ENCODE data around the gene HIRA. TPM values are rescaled to one million over a fixed set of nuclear protein-coding genes. Genes with fewer than 3 reads are reported as not detected.

Gene HIRA
- total RNA-seq, 2 experiments from 2014 or later: 16.2 to 18.0 TPM

GRCh38 chr22:19472233-19472632 is 40.7 kb upstream of the HIRA start:
- intact Hi-C loops (cut with micrococcal nuclease): no loop called here

GRCh38 chr22:19471572-19471971 is 40.0 kb upstream of the HIRA start:
- Mint-ChIP-seq H3K4me3 (no peak overlapping the region), H3K36me3 (ENCODE audit: low read depth) (peaks cover 34% of the 10 kb centered on the region), H3K27me3 (ENCODE audit: low read depth) (no peaks in the 10 kb centered on the region), H3K27ac (no peak overlapping the region), H3K9me3 (no peaks in the 10 kb centered on the region), H3K4me1 (ENCODE audit: low read depth) (peaks cover 9% of the 10 kb centered on the region)
- DNase-seq: no peak
- intact Hi-C loops (cut with micrococcal nuclease): no loop called here
- CTCF ChIA-PET: no interaction called here

More at GRCh38 chr22:19472233-19472632, 40.7 kb upstream of the HIRA start:
- H3K4me1 Mint-ChIP-seq (ENCODE audit: low read depth): peaks cover 12% of the 10 kb centered on the region
- DNase-seq: no peak
- no peak overlapping the region for H3K4me3 Mint-ChIP-seq
- H3K36me3 Mint-ChIP-seq (ENCODE audit: low read depth): peaks cover 34% of the 10 kb centered on the region
- H3K27ac Mint-ChIP-seq: no peak overlapping the region
- no peaks in the 10 kb centered on the region for H3K27me3 Mint-ChIP-seq (ENCODE audit: low read depth)
- no peaks in the 10 kb centered on the region for H3K9me3 Mint-ChIP-seq
- CTCF ChIA-PET: no interaction called here

- Mint-ChIP-seq H3K4me3 (no peak overlapping the region), H3K27ac (no peak overlapping the region), H3K27me3 (ENCODE audit: low read depth) (no peaks in the 10 kb centered on the region), H3K9me3 (no peaks in the 10 kb centered on the region), H3K36me3 (ENCODE audit: low read depth) (peaks cover 39% of the 10 kb centered on the region), H3K4me1 (ENCODE audit: low read depth) (peaks cover 3% of the 10 kb centered on the region)
- no peak for DNase-seq
- CTCF ChIA-PET: no interaction called here
- intact Hi-C loops (cut with micrococcal nuclease): no loop called here
Observed at GRCh38 chr22:19470010-19470409, 38.5 kb upstream of the HIRA start.

GRCh38 chr22:19469421-19469820 is 37.9 kb upstream of the HIRA start:
- Mint-ChIP-seq H3K4me1 (ENCODE audit: low read depth) (peaks cover 3% of the 10 kb centered on the region), H3K9me3 (no peaks in the 10 kb centered on the region), H3K4me3 (no peak overlapping the region), H3K36me3 (ENCODE audit: low read depth) (peaks cover 41% of the 10 kb centered on the region), H3K27ac (no peak overlapping the region), H3K27me3 (ENCODE audit: low read depth) (no peaks in the 10 kb centered on the region)
- intact Hi-C loops (cut with micrococcal nuclease): no loop called here
- DNase-seq: no peak
- CTCF ChIA-PET: no interaction called here

GRCh38 chr22:19467912-19468311 is 36.4 kb upstream of the HIRA start:
- Mint-ChIP-seq H3K4me3 (no peak overlapping the region), H3K36me3 (ENCODE audit: low read depth) (peaks cover 37% of the 10 kb centered on the region), H3K27ac (no peak overlapping the region), H3K9me3 (no peaks in the 10 kb centered on the region), H3K27me3 (ENCODE audit: low read depth) (no peaks in the 10 kb centered on the region), H3K4me1 (ENCODE audit: low read depth) (no peaks in the 10 kb centered on the region)
- intact Hi-C loops (cut with micrococcal nuclease): no loop called here
- CTCF ChIA-PET: no interaction called here
- no peak for DNase-seq

GRCh38 chr22:19466848-19467752 is 35.6 kb upstream of the HIRA start:
- intact Hi-C loops (cut with micrococcal nuclease): no loop called here
- Mint-ChIP-seq H3K4me3 (no peak overlapping the region), H3K4me1 (ENCODE audit: low read depth) (no peaks in the 10 kb centered on the region), H3K9me3 (no peaks in the 10 kb centered on the region), H3K27ac (no peak overlapping the region), H3K27me3 (ENCODE audit: low read depth) (no peaks in the 10 kb centered on the region), H3K36me3 (ENCODE audit: low read depth) (peaks cover 33% of the 10 kb centered on the region)
- no peak for DNase-seq
- CTCF ChIA-PET: no interaction called here

GRCh38 chr22:19466126-19466716 is 34.7 kb upstream of the HIRA start:
- intact Hi-C loops (cut with micrococcal nuclease): no loop called here
- Mint-ChIP-seq H3K36me3 (ENCODE audit: low read depth) (peaks cover 26% of the 10 kb centered on the region), H3K4me1 (ENCODE audit: low read depth) (no peaks in the 10 kb centered on the region), H3K27me3 (ENCODE audit: low read depth) (no peaks in the 10 kb centered on the region), H3K9me3 (no peaks in the 10 kb centered on the region), H3K27ac (no peak overlapping the region), H3K4me3 (no peak overlapping the region)
- no peak for DNase-seq
- CTCF ChIA-PET: no interaction called here

- no peaks in the 10 kb centered on the region for H3K4me1 Mint-ChIP-seq (ENCODE audit: low read depth)
Observed at GRCh38 chr22:19464975-19465374, 33.4 kb upstream of the HIRA start.

GRCh38 chr22:19464546-19464945 is 33.0 kb upstream of the HIRA start:
- CTCF ChIA-PET: no interaction called here
- H3K4me3 Mint-ChIP-seq: no peak overlapping the region
- no peak overlapping the region for H3K27ac Mint-ChIP-seq
- H3K9me3 Mint-ChIP-seq: no peaks in the 10 kb centered on the region
- H3K27me3 Mint-ChIP-seq (ENCODE audit: low read depth): no peaks in the 10 kb centered on the region
- no peaks in the 10 kb centered on the region for H3K4me1 Mint-ChIP-seq (ENCODE audit: low read depth)
- intact Hi-C loops (cut with micrococcal nuclease): no loop called here
- H3K36me3 Mint-ChIP-seq (ENCODE audit: low read depth): peaks cover 22% of the 10 kb centered on the region
- DNase-seq: no peak

More at GRCh38 chr22:19464975-19465374, 33.4 kb upstream of the HIRA start:
- H3K4me3 Mint-ChIP-seq: no peak overlapping the region
- H3K9me3 Mint-ChIP-seq: no peaks in the 10 kb centered on the region
- peaks cover 24% of the 10 kb centered on the region for H3K36me3 Mint-ChIP-seq (ENCODE audit: low read depth)
- H3K27ac Mint-ChIP-seq: no peak overlapping the region
- no peak for DNase-seq
- CTCF ChIA-PET: no interaction called here
- H3K27me3 Mint-ChIP-seq (ENCODE audit: low read depth): no peaks in the 10 kb centered on the region
- intact Hi-C loops (cut with micrococcal nuclease): no loop called here

- Mint-ChIP-seq H3K27me3 (ENCODE audit: low read depth) (no peaks in the 10 kb centered on the region), H3K36me3 (ENCODE audit: low read depth) (peaks cover 21% of the 10 kb centered on the region), H3K9me3 (no peaks in the 10 kb centered on the region), H3K4me1 (ENCODE audit: low read depth) (no peaks in the 10 kb centered on the region), H3K4me3 (no peak overlapping the region), H3K27ac (no peak overlapping the region)
- DNase-seq: no peak
- CTCF ChIA-PET: interaction anchor here (0.9 to 2.9 kb wide), 2 partner anchors 10 to 15 kb away, joined by 3 to 7 read pairs; partner anchors contain the start of gene UFD1
- intact Hi-C loops (cut with micrococcal nuclease): no loop called here
Observed at GRCh38 chr22:19463491-19464469, 32.2 kb upstream of the HIRA start.

GRCh38 chr22:19463008-19463407 is 31.5 kb upstream of the HIRA start:
- H3K4me1 Mint-ChIP-seq (ENCODE audit: low read depth): no peaks in the 10 kb centered on the region
- no peak overlapping the region for H3K4me3 Mint-ChIP-seq
- no peaks in the 10 kb centered on the region for H3K9me3 Mint-ChIP-seq
- no peaks in the 10 kb centered on the region for H3K27me3 Mint-ChIP-seq (ENCODE audit: low read depth)
- CTCF ChIA-PET: interaction anchor here (2.9 kb wide), 1 partner anchor 10 kb away, joined by 7 read pairs; no protein-coding TSS in a partner anchor
- peaks cover 19% of the 10 kb centered on the region for H3K36me3 Mint-ChIP-seq (ENCODE audit: low read depth)
- no peak overlapping the region for H3K27ac Mint-ChIP-seq
- no peak for DNase-seq
- intact Hi-C loops (cut with micrococcal nuclease): no loop called here

GRCh38 chr22:19461506-19461905 is 30.0 kb upstream of the HIRA start:
- Mint-ChIP-seq H3K9me3 (no peaks in the 10 kb centered on the region), H3K4me3 (no peak overlapping the region), H3K4me1 (ENCODE audit: low read depth) (no peaks in the 10 kb centered on the region), H3K27ac (no peak overlapping the region), H3K27me3 (ENCODE audit: low read depth) (no peaks in the 10 kb centered on the region), H3K36me3 (ENCODE audit: low read depth) (peaks cover 18% of the 10 kb centered on the region)
- DNase-seq: no peak
- CTCF ChIA-PET: interaction anchor here (2.9 kb wide), 1 partner anchor 12 kb away, joined by 7 read pairs; no protein-coding TSS in a partner anchor
- intact Hi-C loops (cut with micrococcal nuclease): no loop called here
